Bronchial epithelial cell (primary cell): Measurements from ENCODE around the gene XG. TPM values are rescaled to one million over a fixed set of nuclear protein-coding genes. Genes with fewer than 3 reads are reported as not detected.
"Not testable (repeated sequence)": the region's sequence is repeated elsewhere in the genome, so short reads cannot be mapped to it uniquely, and the experiment has no call there.

Source experiments
- DNase-seq: peaks from one replicate; pipeline ENCODE4 v3.0.0-alpha.2; 2010; ENCODE audit warnings: low read depth
- FAIRE-seq: peaks from 2 replicates; lab custom pipeline; 2011; peaks lifted over from hg19 to GRCh38; lab: Jason Lieb, UNC
- H3K27me3 ChIP-seq: 2 replicates; pipeline ENCODE4 v1.5.1; 2011; ENCODE audit warnings: low read length; ENCODE audit not compliant: control insufficient read depth, insufficient read depth
- H3K36me3 ChIP-seq: 2 replicates; pipeline ENCODE4 v1.5.1; 2011; ENCODE audit warnings: low read length; ENCODE audit not compliant: control insufficient read depth, insufficient read depth
- H3K4me3 ChIP-seq: 2 replicates; pipeline ENCODE4 v1.5.1; 2011; ENCODE audit warnings: mild to moderate bottlenecking, low read depth, low read length, control low read depth
- total RNA-seq: library from RNA; depleted of rRNA; stranded (reverse); fragments of >200 nt; gene quantifications from 2 replicates; pipeline ENCODE4 v1.2.1, GENCODE V29; 2014
- TF ChIP-seq, protein P1 (sequence below): IDR thresholded peaks from 2 replicates; pipeline ENCODE4 v1.5.1; 2011; ENCODE audit warnings: mild to moderate bottlenecking, moderate library complexity, low read length, control low read depth, inconsistent platforms; ENCODE audit not compliant: insufficient read depth, severe bottlenecking

The XG gene
- total RNA-seq, 1 donor from 2014 or later: 0.26 TPM

DNA sequence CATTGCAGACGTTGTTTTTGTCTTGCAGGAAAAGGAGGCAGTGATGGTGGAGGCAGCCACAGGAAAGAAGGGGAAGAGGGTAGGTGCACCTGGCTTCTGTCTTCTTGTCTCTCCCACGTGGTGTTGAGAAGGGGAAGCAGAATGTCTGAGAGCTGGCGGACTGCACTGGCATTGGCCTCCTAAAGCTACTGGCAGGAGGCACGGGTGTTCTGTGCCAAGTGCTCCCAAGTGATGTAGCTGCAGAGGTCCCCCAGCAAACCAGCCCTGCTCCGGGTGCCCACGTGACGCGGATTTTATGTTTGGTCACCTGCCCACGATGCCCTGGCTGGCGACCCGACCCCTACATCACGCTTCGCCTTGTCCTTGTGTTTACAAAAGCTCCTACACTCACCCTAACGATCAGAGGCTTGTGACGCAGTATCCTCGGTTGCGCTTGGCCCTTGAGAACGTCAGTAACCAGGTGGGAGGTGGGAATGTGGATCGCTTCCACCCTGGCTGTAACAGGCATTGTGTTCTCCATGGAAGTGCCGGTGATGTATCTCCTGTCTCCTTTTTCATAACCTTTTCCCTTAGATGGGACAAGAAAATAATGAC is 28.5 kb upstream of the XG start:
- DNase-seq (no peak), FAIRE-seq (no peak)
- H3K4me3 ChIP-seq: no peak overlapping the region
- no peaks in the 10 kb centered on the region for H3K27me3 ChIP-seq
- H3K36me3 ChIP-seq: peaks cover 17% of the 10 kb centered on the region
- TF ChIP-seq, protein P1, sequence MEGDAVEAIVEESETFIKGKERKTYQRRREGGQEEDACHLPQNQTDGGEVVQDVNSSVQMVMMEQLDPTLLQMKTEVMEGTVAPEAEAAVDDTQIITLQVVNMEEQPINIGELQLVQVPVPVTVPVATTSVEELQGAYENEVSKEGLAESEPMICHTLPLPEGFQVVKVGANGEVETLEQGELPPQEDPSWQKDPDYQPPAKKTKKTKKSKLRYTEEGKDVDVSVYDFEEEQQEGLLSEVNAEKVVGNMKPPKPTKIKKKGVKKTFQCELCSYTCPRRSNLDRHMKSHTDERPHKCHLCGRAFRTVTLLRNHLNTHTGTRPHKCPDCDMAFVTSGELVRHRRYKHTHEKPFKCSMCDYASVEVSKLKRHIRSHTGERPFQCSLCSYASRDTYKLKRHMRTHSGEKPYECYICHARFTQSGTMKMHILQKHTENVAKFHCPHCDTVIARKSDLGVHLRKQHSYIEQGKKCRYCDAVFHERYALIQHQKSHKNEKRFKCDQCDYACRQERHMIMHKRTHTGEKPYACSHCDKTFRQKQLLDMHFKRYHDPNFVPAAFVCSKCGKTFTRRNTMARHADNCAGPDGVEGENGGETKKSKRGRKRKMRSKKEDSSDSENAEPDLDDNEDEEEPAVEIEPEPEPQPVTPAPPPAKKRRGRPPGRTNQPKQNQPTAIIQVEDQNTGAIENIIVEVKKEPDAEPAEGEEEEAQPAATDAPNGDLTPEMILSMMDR: no peak

- H3K27me3 ChIP-seq, FAIRE-seq, DNase-seq, H3K4me3 ChIP-seq: not testable (repeated sequence)
- H3K36me3 ChIP-seq: peaks cover 14% of the 10 kb centered on the region
Observed at GRCh38 chrX:2727264-2727663, 24.6 kb upstream of the XG start.

GRCh38 chrX:2732076-2732475 is 19.8 kb upstream of the XG start:
- Histone ChIP-seq H3K27me3 (no peaks in the 10 kb centered on the region), H3K4me3 (no peak overlapping the region), H3K36me3 (peaks cover 4% of the 10 kb centered on the region)
- DNase-seq (no peak), FAIRE-seq (no peak)
- TF ChIP-seq, protein P1: no peak

DNA sequence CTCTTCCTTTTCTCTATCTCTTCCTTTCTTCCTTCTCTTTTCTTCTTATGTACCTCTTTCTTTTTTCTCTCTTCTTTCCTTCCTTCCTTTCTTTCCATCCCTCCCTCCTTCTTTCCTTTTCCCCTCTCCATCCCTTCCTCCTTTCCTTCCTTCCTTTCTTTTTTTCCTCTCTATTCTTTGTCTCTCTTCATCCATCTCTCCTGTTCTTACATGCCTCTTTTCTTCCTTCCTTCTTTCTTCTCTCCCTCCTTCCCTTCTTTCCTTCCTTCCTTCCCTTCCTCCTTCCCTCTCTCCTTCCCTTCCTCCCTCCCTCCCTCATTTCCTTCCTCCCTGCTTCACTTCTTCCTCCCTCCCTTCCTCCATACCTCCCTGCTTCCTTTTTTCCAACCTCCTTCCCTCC is 19.2 kb upstream of the XG start:
- TF ChIP-seq, protein P1: no peak

DNA sequence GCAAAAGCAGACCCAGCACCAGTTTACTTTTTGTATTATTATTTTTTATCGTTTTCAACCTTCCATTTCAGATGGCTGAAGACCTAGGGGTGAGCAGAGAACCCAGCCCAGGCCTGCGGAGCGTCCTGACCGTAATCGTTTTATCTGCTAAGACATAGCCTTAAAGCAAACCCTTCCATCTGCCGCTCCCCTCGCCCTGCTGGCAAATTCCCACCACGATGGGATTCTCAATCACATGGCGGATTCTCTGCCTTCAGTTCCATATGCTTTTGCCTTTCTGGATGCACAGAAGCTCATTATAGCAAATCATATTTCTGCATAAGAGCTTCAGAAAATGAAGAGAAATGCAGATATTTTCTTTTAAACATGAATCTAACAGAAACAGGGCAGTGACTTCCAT is 18.6 kb upstream of the XG start:
- no peak for FAIRE-seq
- no peak for DNase-seq
- TF ChIP-seq, protein P1: no peak
- H3K27me3 ChIP-seq: no peaks in the 10 kb centered on the region
- peaks cover 3% of the 10 kb centered on the region for H3K36me3 ChIP-seq
- no peak overlapping the region for H3K4me3 ChIP-seq

More for the DNA sequence above, 19.2 kb upstream of the XG start:
- Histone ChIP-seq H3K36me3 (peaks cover 3% of the 10 kb centered on the region), H3K27me3 (no peaks in the 10 kb centered on the region), H3K4me3 (no peak overlapping the region)
- FAIRE-seq (no peak), DNase-seq (no peak)

- TF ChIP-seq, protein P1: no peak
- peak; percentile 23 for FAIRE-seq
- DNase-seq: no peak
- Histone ChIP-seq H3K36me3 (peaks cover 3% of the 10 kb centered on the region), H3K27me3 (no peaks in the 10 kb centered on the region), H3K4me3 (no peak overlapping the region)
Observed at GRCh38 chrX:2735270-2735669, 16.6 kb upstream of the XG start.
